ENCODE measurements around the gene OTUD5. TPM values are rescaled to one million over a fixed set of nuclear protein-coding genes. Genes with fewer than 3 reads are reported as not detected.

The OTUD5 gene
- total RNA-seq, 1 experiment from 2014 or later: 62.5 TPM

DNA sequence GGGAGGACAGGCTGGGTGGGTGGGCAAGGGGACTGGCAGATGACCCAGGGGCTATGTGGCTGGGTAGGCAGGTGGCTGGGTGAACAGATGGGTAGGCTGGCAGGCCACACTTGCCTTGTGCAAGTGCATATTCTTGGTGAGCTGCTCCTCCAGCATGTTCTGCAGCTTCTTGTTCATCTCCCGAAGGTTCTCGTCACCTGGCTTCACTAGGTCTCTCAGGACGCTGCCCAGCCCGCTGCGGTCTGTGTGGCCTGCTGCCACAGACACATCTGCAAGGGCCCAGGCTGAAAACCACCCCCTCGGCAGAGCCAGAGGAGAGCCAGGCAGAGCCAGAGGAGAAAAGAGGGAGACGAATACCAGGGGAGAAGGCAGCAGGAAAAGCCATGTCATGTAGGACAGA is 17.6 kb upstream of the OTUD5 start:
- no peak overlapping the region for H4K8ac ChIP-seq (replicated peaks; ENCODE audit: insufficient read length, low read depth, low read length)
- H3K4me3 Mint-ChIP-seq: no peak overlapping the region
- H3K4me2 ChIP-seq (ENCODE audit: insufficient read depth, insufficient read length, low read length): no peak overlapping the region
- H3K23me2 ChIP-seq (ENCODE audit: insufficient read length, low read depth, low read length, poor library complexity, severe bottlenecking): peaks cover 10% of the 10 kb centered on the region
- no peak overlapping the region for H2BK120ac ChIP-seq (ENCODE audit: low read depth, low read length, poor library complexity, severe bottlenecking)
- DNase-seq: no peak
- no peaks in the 10 kb centered on the region for H3K79me1 ChIP-seq (ENCODE audit: insufficient read depth, low read depth, low read length, poor library complexity, severe bottlenecking)
- H3K27ac Mint-ChIP-seq: no peak overlapping the region
- no peak overlapping the region for H3K9ac ChIP-seq (ENCODE audit: extremely low read depth, insufficient read length, low read length)
- no peak overlapping the region for H2AK5ac ChIP-seq (ENCODE audit: insufficient read length, low read length)
- H3K9me3 ChIP-seq (ENCODE audit: control insufficient read depth, low read depth, low read length): no peaks in the 10 kb centered on the region
- H3K36me3 Mint-ChIP-seq (ENCODE audit: insufficient read depth in 1 of 3, low read depth in 3 of 3): peaks cover 27 to 52% (median 41%) of the 10 kb centered on the region in 3 experiments
- H2BK5ac ChIP-seq (ENCODE audit: insufficient read length, low read length): no peak overlapping the region
- peaks cover 8 to 9% of the 10 kb centered on the region in 2 experiments; a peak in 3 of 4 replicates for H3K4me1 Mint-ChIP-seq
- no peak overlapping the region for H2BK20ac ChIP-seq (ENCODE audit: low read depth, low read length, poor library complexity, severe bottlenecking)
- H3K56ac ChIP-seq (ENCODE audit: insufficient read length, low read depth, low read length): no peak overlapping the region
- no peaks in the 10 kb centered on the region for H3K79me2 ChIP-seq (ENCODE audit: insufficient read depth, low read length)
- no peak overlapping the region for H3K4ac ChIP-seq (ENCODE audit: low read depth, low read length)
- no peak overlapping the region for H4K5ac ChIP-seq (ENCODE audit: insufficient read length, low read depth, low read length)
- TF ChIP-seq CTCF (conservative IDR thresholded peaks at IDR 0.05): no peak
- no peaks in the 10 kb centered on the region for H3K4me1 ChIP-seq (ENCODE audit: insufficient read depth, low read length)
- H3K23ac ChIP-seq (ENCODE audit: insufficient read length, low read depth, low read length): no peak overlapping the region
- H3T11ph ChIP-seq (ENCODE audit: low read length): no peak overlapping the region
- H3K27me3 ChIP-seq (ENCODE audit: insufficient read depth, low read length): no peaks in the 10 kb centered on the region
- H3K27me3 Mint-ChIP-seq (ENCODE audit: low read depth): peaks cover 2% of the 10 kb centered on the region
- no peak overlapping the region for H3K14ac ChIP-seq (ENCODE audit: insufficient read depth, low read length)
- H2AFZ ChIP-seq (ENCODE audit: low read length): no peak overlapping the region
- H3K27ac ChIP-seq (ENCODE audit: insufficient read length, low read depth, low read length): no peak overlapping the region
- H2BK12ac ChIP-seq (ENCODE audit: insufficient read length, low read depth, low read length): no peak overlapping the region
- no peak overlapping the region for H3K18ac ChIP-seq (ENCODE audit: insufficient read length, low read depth, low read length)
- H4K20me1 ChIP-seq (ENCODE audit: control insufficient read depth, insufficient read depth, insufficient read length): no peaks in the 10 kb centered on the region
- H4K91ac ChIP-seq (ENCODE audit: insufficient read length, low read depth, low read length): no peak overlapping the region
- WGBS (ENCODE audit: extremely low coverage, insufficient read length, low lambda C conversion rate): no CpG with 5 or more reads among the region's 7 CpGs
- H3K9me3 Mint-ChIP-seq: peaks cover 71 to 82% of the 10 kb centered on the region in 2 experiments
- H2BK15ac ChIP-seq (ENCODE audit: low read depth, low read length): no peak overlapping the region
